Adrenal gland (tissue), 5 donors: ENCODE measurements around the gene LLGL2.

ENCODE experiments used
- POLR2A ChIP-seq, 2 donors: fragments of 450-650 bp; IDR thresholded peaks; one replicate each; pipeline ENCODE4 v1.6.1; 2017; ENCODE audit warnings: antibody characterized with exemption in 2 of 2, mild to moderate bottlenecking in 2 of 2, moderate library complexity in 1 of 2
- TF ChIP-seq, protein P1 (sequence below), 6 experiments: fragments of 450-650 bp in 4 of 6; fragments of 200-600 bp in 2 of 6; sonication (generic) in 1 of 6; IDR thresholded peaks; 1 replicate in 5 of 6; 2 replicates in 1 of 6; pipeline versions ENCODE4 v1.5.1 to v1.8.0; 2016 to 2021; ENCODE audit warnings: antibody characterized with exemption in 6 of 6, mild to moderate bottlenecking in 2 of 6, moderate library complexity in 1 of 6
- donor health status: DM: no; HTN: no; CAD: no.

DNA sequence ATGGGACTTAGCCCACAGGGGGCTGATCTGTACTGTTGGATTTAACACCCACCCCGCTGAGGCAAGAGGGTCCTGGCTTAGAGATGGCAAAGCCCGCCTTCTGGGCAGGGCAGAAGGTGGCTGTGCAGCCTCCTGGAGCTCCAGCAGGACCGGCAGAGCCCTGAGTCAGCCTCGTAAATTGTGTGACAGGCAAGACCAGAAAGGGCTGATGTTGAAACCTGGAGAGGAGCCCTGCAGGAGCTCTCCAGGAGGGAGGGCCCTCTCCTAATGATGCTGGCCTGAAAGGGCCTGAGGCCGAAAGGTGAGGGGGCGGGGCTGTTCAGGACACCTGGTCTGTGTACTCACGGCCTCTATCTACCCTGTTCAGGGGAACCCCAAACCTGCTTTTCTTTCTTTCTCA lies 39.6 kb downstream of the LLGL2 start:
- no peak for TF ChIP-seq POLR2A (IDR thresholded peaks at IDR 0.05)
- TF ChIP-seq, protein P1, sequence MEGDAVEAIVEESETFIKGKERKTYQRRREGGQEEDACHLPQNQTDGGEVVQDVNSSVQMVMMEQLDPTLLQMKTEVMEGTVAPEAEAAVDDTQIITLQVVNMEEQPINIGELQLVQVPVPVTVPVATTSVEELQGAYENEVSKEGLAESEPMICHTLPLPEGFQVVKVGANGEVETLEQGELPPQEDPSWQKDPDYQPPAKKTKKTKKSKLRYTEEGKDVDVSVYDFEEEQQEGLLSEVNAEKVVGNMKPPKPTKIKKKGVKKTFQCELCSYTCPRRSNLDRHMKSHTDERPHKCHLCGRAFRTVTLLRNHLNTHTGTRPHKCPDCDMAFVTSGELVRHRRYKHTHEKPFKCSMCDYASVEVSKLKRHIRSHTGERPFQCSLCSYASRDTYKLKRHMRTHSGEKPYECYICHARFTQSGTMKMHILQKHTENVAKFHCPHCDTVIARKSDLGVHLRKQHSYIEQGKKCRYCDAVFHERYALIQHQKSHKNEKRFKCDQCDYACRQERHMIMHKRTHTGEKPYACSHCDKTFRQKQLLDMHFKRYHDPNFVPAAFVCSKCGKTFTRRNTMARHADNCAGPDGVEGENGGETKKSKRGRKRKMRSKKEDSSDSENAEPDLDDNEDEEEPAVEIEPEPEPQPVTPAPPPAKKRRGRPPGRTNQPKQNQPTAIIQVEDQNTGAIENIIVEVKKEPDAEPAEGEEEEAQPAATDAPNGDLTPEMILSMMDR (IDR thresholded peaks at IDR 0.05): no peak
